ENCODE data around the gene EIF2S3.

EIF2S3 gene

GRCh38 chrX:24024819-24025740, 29.7 kb upstream of the EIF2S3 start:
- Histone ChIP-seq H3K9me3 (ENCODE audit: insufficient read depth, low read length) (no peaks in the 10 kb centered on the region), H4K20me1 (ENCODE audit: insufficient read depth, low read length) (peaks cover 31% of the 10 kb centered on the region), H3K9ac (ENCODE audit: low read length) (peak overlapping the region; percentile 97), H3K4me2 (ENCODE audit: low read length) (peak overlapping the region; percentile 89), H3K27ac (ENCODE audit: low read length) (peak overlapping the region; percentile 78), H2AFZ (ENCODE audit: low read depth, low read length) (peak overlapping the region; percentile 45; the same call in 1 of the 2 replicates), H3K4me3 (ENCODE audit: low read length) (peak overlapping the region; percentile 99), H3K79me2 (ENCODE audit: low read length) (peaks cover 48% of the 10 kb centered on the region), H3K36me3 (replicated peaks; ENCODE audit: low read depth, low read length) (peaks cover 5% of the 10 kb centered on the region), H3K4me1 (ENCODE audit: low read length) (peaks cover 19% of the 10 kb centered on the region), H3K27me3 (ENCODE audit: low read depth, low read length) (peaks cover 4% of the 10 kb centered on the region; the same call in 1 of the 2 replicates)
- no peak for TF ChIP-seq EZH2phosphoT487 (IDR thresholded peaks at IDR 0.05; ENCODE audit: low read depth)
- TF ChIP-seq, protein P1, sequence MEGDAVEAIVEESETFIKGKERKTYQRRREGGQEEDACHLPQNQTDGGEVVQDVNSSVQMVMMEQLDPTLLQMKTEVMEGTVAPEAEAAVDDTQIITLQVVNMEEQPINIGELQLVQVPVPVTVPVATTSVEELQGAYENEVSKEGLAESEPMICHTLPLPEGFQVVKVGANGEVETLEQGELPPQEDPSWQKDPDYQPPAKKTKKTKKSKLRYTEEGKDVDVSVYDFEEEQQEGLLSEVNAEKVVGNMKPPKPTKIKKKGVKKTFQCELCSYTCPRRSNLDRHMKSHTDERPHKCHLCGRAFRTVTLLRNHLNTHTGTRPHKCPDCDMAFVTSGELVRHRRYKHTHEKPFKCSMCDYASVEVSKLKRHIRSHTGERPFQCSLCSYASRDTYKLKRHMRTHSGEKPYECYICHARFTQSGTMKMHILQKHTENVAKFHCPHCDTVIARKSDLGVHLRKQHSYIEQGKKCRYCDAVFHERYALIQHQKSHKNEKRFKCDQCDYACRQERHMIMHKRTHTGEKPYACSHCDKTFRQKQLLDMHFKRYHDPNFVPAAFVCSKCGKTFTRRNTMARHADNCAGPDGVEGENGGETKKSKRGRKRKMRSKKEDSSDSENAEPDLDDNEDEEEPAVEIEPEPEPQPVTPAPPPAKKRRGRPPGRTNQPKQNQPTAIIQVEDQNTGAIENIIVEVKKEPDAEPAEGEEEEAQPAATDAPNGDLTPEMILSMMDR (IDR thresholded peaks at IDR 0.05; ENCODE audit: low read depth, low read length), result no peak

- TF ChIP-seq, protein P1 (IDR thresholded peaks at IDR 0.05; ENCODE audit: low read depth, low read length), result no peak
- TF ChIP-seq EZH2phosphoT487 (IDR thresholded peaks at IDR 0.05; ENCODE audit: low read depth), result no peak
- H3K4me1 ChIP-seq (ENCODE audit: low read length), result peaks cover 11% of the 10 kb centered on the region
- H3K9ac ChIP-seq (ENCODE audit: low read length), result peak overlapping the region; percentile 97
- peaks cover 4% of the 10 kb centered on the region; the same call in 1 of the 2 replicates for H3K27me3 ChIP-seq (ENCODE audit: low read depth, low read length)
- peaks cover 41% of the 10 kb centered on the region for H3K79me2 ChIP-seq (ENCODE audit: low read length)
- peak overlapping the region; percentile 88 for H3K4me2 ChIP-seq (ENCODE audit: low read length)
- H3K9me3 ChIP-seq (ENCODE audit: insufficient read depth, low read length), result no peaks in the 10 kb centered on the region
- H3K36me3 ChIP-seq (replicated peaks; ENCODE audit: low read depth, low read length), result peaks cover 5% of the 10 kb centered on the region
- peaks cover 23% of the 10 kb centered on the region for H4K20me1 ChIP-seq (ENCODE audit: insufficient read depth, low read length)
- peak overlapping the region; percentile 78 for H3K27ac ChIP-seq (ENCODE audit: low read length)
- H2AFZ ChIP-seq (ENCODE audit: low read depth, low read length), result peak overlapping the region; percentile 89
- H3K4me3 ChIP-seq (ENCODE audit: low read length), result peak overlapping the region; percentile 99
Measured at GRCh38 chrX:24025741-24026403, 28.9 kb upstream of the EIF2S3 start.

- H2AFZ ChIP-seq (ENCODE audit: low read depth, low read length), result peak overlapping the region; percentile 89; the same call in 1 of the 2 replicates
- peaks cover 4% of the 10 kb centered on the region; the same call in 1 of the 2 replicates for H3K27me3 ChIP-seq (ENCODE audit: low read depth, low read length)
Measured at GRCh38 chrX:24026432-24026831, 28.3 kb upstream of the EIF2S3 start.

More at GRCh38 chrX:24026432-24026831, 28.3 kb upstream of the EIF2S3 start:
- Histone ChIP-seq H3K4me1 (ENCODE audit: low read length) (peaks cover 6% of the 10 kb centered on the region; the same call in 1 of the 2 replicates), H3K79me2 (ENCODE audit: low read length) (peaks cover 35% of the 10 kb centered on the region), H4K20me1 (ENCODE audit: insufficient read depth, low read length) (peaks cover 17% of the 10 kb centered on the region), H3K36me3 (replicated peaks; ENCODE audit: low read depth, low read length) (peaks cover 3% of the 10 kb centered on the region), H3K27ac (ENCODE audit: low read length) (no peak overlapping the region), H3K9ac (ENCODE audit: low read length) (peak overlapping the region; percentile 97), H3K9me3 (ENCODE audit: insufficient read depth, low read length) (no peaks in the 10 kb centered on the region), H3K4me2 (ENCODE audit: low read length) (peak overlapping the region; percentile 88), H3K4me3 (ENCODE audit: low read length) (peak overlapping the region; percentile 99)
- TF ChIP-seq, protein P1 (IDR thresholded peaks at IDR 0.05; ENCODE audit: low read depth, low read length), result no peak
- TF ChIP-seq EZH2phosphoT487 (IDR thresholded peaks at IDR 0.05; ENCODE audit: low read depth), result no peak

All from OCI-LY3 (cell line).